ENCODE data around the gene FFAR2. TPM values are rescaled to one million over a fixed set of nuclear protein-coding genes. Genes with fewer than 3 reads are reported as not detected.

Gene FFAR2
- total RNA-seq, 1 experiment from 2014 or later, result not detected

DNA sequence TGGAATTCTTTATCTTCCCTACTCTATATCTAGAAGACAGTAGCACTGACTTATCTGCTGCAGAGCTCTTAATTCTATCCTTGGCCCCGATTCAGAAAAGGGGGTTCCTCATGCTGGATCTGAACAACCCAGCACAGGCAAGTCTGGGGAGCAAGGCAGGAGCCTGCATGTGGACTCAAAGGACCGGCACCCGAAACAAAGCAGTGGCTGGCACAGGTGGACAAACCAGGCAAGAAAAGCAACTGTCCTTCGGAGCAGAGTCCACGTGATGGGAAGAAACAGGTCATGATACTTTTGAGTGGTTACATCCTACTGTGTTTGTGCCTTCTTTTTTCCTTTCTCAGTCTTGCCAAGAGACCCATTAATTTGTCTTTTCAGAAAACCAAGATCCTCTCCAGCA lies 38.9 kb upstream of the FFAR2 start:
- no peaks in the 10 kb centered on the region for H3K79me1 ChIP-seq (ENCODE audit: insufficient read depth, low read depth, low read length, poor library complexity, severe bottlenecking)
- no peak overlapping the region for H3K18ac ChIP-seq (ENCODE audit: insufficient read length, low read depth, low read length)
- TF ChIP-seq, protein P1, sequence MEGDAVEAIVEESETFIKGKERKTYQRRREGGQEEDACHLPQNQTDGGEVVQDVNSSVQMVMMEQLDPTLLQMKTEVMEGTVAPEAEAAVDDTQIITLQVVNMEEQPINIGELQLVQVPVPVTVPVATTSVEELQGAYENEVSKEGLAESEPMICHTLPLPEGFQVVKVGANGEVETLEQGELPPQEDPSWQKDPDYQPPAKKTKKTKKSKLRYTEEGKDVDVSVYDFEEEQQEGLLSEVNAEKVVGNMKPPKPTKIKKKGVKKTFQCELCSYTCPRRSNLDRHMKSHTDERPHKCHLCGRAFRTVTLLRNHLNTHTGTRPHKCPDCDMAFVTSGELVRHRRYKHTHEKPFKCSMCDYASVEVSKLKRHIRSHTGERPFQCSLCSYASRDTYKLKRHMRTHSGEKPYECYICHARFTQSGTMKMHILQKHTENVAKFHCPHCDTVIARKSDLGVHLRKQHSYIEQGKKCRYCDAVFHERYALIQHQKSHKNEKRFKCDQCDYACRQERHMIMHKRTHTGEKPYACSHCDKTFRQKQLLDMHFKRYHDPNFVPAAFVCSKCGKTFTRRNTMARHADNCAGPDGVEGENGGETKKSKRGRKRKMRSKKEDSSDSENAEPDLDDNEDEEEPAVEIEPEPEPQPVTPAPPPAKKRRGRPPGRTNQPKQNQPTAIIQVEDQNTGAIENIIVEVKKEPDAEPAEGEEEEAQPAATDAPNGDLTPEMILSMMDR (conservative IDR thresholded peaks at IDR 0.05), result no peak
- H3K4me2 ChIP-seq (ENCODE audit: insufficient read depth, insufficient read length, low read length), result no peak overlapping the region
- H3K4me1 ChIP-seq (ENCODE audit: insufficient read depth, low read length), result no peaks in the 10 kb centered on the region
- H3K4ac ChIP-seq (ENCODE audit: low read depth, low read length), result no peak overlapping the region
- no CpG with 5 or more reads among the region's 5 CpGs for WGBS (ENCODE audit: extremely low coverage, insufficient read length, low lambda C conversion rate)
- H3K4me1 Mint-ChIP-seq, result peaks cover 0 to 3% of the 10 kb centered on the region in 2 experiments; a peak in 2 of 4 replicates
- no peak overlapping the region for H3K23ac ChIP-seq (ENCODE audit: insufficient read length, low read depth, low read length)
- no peak overlapping the region for H3K56ac ChIP-seq (ENCODE audit: insufficient read length, low read depth, low read length)
- H3K4me3 Mint-ChIP-seq, result no peak overlapping the region
- no peaks in the 10 kb centered on the region for H3K36me3 Mint-ChIP-seq (ENCODE audit: insufficient read depth in 1 of 3, low read depth in 3 of 3)
- no peak overlapping the region for H2BK12ac ChIP-seq (ENCODE audit: insufficient read length, low read depth, low read length)
- no peak overlapping the region for H3K9ac ChIP-seq (ENCODE audit: extremely low read depth, insufficient read length, low read length)
- DNase-seq, result no peak
- no peaks in the 10 kb centered on the region for H4K20me1 ChIP-seq (ENCODE audit: control insufficient read depth, insufficient read depth, insufficient read length)
- H3K27me3 Mint-ChIP-seq (ENCODE audit: low read depth), result peaks cover 29% of the 10 kb centered on the region
- H2AK5ac ChIP-seq (ENCODE audit: insufficient read length, low read length), result no peak overlapping the region
- no peak overlapping the region for H2BK5ac ChIP-seq (ENCODE audit: insufficient read length, low read length)
- H4K91ac ChIP-seq (ENCODE audit: insufficient read length, low read depth, low read length), result no peak overlapping the region
- no peaks in the 10 kb centered on the region for H3K9me3 Mint-ChIP-seq
- H2BK20ac ChIP-seq (ENCODE audit: low read depth, low read length, poor library complexity, severe bottlenecking), result no peak overlapping the region
- H3K27ac Mint-ChIP-seq, result no peak overlapping the region
- no peaks in the 10 kb centered on the region for H3K79me2 ChIP-seq (ENCODE audit: insufficient read depth, low read length)
- no peak overlapping the region for H4K5ac ChIP-seq (ENCODE audit: insufficient read length, low read depth, low read length)
- no peak overlapping the region for H3T11ph ChIP-seq (ENCODE audit: low read length)
- H3K23me2 ChIP-seq (ENCODE audit: insufficient read length, low read depth, low read length, poor library complexity, severe bottlenecking), result no peaks in the 10 kb centered on the region
- H3K9me3 ChIP-seq (ENCODE audit: control insufficient read depth, low read depth, low read length), result no peaks in the 10 kb centered on the region
- no peak overlapping the region for H4K8ac ChIP-seq (replicated peaks; ENCODE audit: insufficient read length, low read depth, low read length)
- H3K14ac ChIP-seq (ENCODE audit: insufficient read depth, low read length), result no peak overlapping the region
- H3K27me3 ChIP-seq (ENCODE audit: insufficient read depth, low read length), result no peaks in the 10 kb centered on the region
- no peak overlapping the region for H2AFZ ChIP-seq (ENCODE audit: low read length)
- no peak overlapping the region for H2BK120ac ChIP-seq (ENCODE audit: low read depth, low read length, poor library complexity, severe bottlenecking)
- no peak overlapping the region for H2BK15ac ChIP-seq (ENCODE audit: low read depth, low read length)
- H3K27ac ChIP-seq (ENCODE audit: insufficient read length, low read depth, low read length), result no peak overlapping the region

All from H9 (cell line).